ENCODE measurements around the gene PRKAR1B.

DNA sequence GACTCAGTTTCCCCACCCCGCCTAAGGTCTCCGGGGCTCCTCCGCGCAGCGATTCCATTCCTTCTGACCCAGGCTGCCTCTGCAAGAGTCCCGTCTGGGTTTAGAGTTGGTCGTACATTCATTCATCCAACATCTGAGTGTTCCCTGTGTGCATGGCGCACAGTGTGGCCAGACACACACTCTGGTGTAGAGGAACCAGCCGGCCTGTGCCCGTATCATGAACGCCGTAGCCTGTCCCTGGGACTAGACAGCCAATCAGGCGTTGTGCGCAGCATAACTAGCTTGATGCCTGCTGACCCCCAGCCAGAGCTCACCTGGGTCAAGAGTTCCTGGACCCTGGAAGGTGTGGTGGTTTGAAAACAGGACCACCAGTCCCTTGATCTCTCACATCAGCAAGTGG lies 186.5 kb downstream of the PRKAR1B start:
- TF ChIP-seq, protein P1, sequence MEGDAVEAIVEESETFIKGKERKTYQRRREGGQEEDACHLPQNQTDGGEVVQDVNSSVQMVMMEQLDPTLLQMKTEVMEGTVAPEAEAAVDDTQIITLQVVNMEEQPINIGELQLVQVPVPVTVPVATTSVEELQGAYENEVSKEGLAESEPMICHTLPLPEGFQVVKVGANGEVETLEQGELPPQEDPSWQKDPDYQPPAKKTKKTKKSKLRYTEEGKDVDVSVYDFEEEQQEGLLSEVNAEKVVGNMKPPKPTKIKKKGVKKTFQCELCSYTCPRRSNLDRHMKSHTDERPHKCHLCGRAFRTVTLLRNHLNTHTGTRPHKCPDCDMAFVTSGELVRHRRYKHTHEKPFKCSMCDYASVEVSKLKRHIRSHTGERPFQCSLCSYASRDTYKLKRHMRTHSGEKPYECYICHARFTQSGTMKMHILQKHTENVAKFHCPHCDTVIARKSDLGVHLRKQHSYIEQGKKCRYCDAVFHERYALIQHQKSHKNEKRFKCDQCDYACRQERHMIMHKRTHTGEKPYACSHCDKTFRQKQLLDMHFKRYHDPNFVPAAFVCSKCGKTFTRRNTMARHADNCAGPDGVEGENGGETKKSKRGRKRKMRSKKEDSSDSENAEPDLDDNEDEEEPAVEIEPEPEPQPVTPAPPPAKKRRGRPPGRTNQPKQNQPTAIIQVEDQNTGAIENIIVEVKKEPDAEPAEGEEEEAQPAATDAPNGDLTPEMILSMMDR (IDR thresholded peaks at IDR 0.05): no peak
- no peak for TF ChIP-seq EZH2 (IDR thresholded peaks at IDR 0.05; ENCODE audit: borderline replicate concordance, insufficient read depth, low read depth, low read length, poor library complexity, severe bottlenecking)

Data from B cell (primary cell).